Fibroblast of lung (primary cell): ENCODE results near the gene ARAP3. TPM values are rescaled to one million over a fixed set of nuclear protein-coding genes. Genes with fewer than 3 reads are reported as not detected.

ENCODE experiments used
- DNase-seq, 2 donors: peaks; one replicate each; pipeline versions ENCODE4 v3.0.0 to v3.0.0-alpha.2; 2010; ENCODE audit warnings: low read depth in 2 of 2
- H2AFZ ChIP-seq: 2 replicates; pipeline ENCODE4 v1.5.1; 2012; ENCODE audit warnings: low read length, control low read depth, inconsistent platforms
- H3K27ac ChIP-seq: 2 replicates; pipeline ENCODE4 v1.5.1; 2011; ENCODE audit warnings: low read length, control low read depth; ENCODE audit not compliant: insufficient read depth
- H3K27me3 ChIP-seq: 2 replicates; pipeline ENCODE4 v1.5.1; 2011; ENCODE audit warnings: mild to moderate bottlenecking, low read length; ENCODE audit not compliant: control insufficient read depth, insufficient read depth
- H3K36me3 ChIP-seq: 2 replicates; pipeline ENCODE4 v1.5.1; 2011; ENCODE audit warnings: low read length; ENCODE audit not compliant: control insufficient read depth, insufficient read depth
- H3K4me1 ChIP-seq: 2 replicates; pipeline ENCODE4 v1.5.1; 2011; ENCODE audit warnings: low read length; ENCODE audit not compliant: control insufficient read depth, insufficient read depth; ENCODE audit errors: extremely low read depth
- H3K4me2 ChIP-seq: 2 replicates; pipeline ENCODE4 v1.5.1; 2011; ENCODE audit warnings: low read length, control low read depth; ENCODE audit not compliant: insufficient read depth; ENCODE audit errors: extremely low read depth
- H3K4me3 ChIP-seq, 4 experiments: fragments of 200-600 bp in 1 of 4; sonication (generic) in 1 of 4; replicated peaks in 1 of 4; 2 replicates each; pipeline ENCODE4 v1.5.1; 2011 to 2016; ENCODE audit warnings: low read length in 4 of 4, low read depth in 3 of 4, mild to moderate bottlenecking in 3 of 4, control low read depth in 2 of 4, inconsistent platforms in 1 of 4, mixed read lengths in 1 of 4; ENCODE audit not compliant: insufficient read depth in 1 of 4; ENCODE audit errors: control extremely low read depth in 1 of 4
- H3K79me2 ChIP-seq: 2 replicates; pipeline ENCODE4 v1.5.1; 2012; ENCODE audit warnings: mild to moderate bottlenecking, low read length, inconsistent platforms; ENCODE audit not compliant: control insufficient read depth, insufficient read depth
- H3K9ac ChIP-seq: 2 replicates; pipeline ENCODE4 v1.5.1; 2011; ENCODE audit warnings: mild to moderate bottlenecking, low read length, control low read depth; ENCODE audit not compliant: insufficient read depth
- H3K9me3 ChIP-seq: 2 replicates; pipeline ENCODE4 v1.5.1; 2012; ENCODE audit warnings: low read depth, low read length; ENCODE audit not compliant: control insufficient read depth, insufficient read depth
- H4K20me1 ChIP-seq: 2 replicates; pipeline ENCODE4 v1.5.1; 2011; ENCODE audit warnings: low read length; ENCODE audit not compliant: control insufficient read depth, insufficient read depth; ENCODE audit errors: extremely low read depth
- CTCF ChIP-seq, 2 donors: IDR thresholded peaks in 1 of 2; conservative IDR thresholded peaks in 1 of 2; 1 replicate in 1 of 2; 2 replicates in 1 of 2; pipeline ENCODE4 v1.5.1; 2011 to 2012; ENCODE audit warnings: low read length in 2 of 2, control low read depth in 1 of 2, inconsistent platforms in 1 of 2, low read depth in 1 of 2, mild to moderate bottlenecking in 1 of 2
- EZH2 ChIP-seq: IDR thresholded peaks from 2 replicates; pipeline ENCODE4 v1.5.1; 2012; ENCODE audit warnings: low read length, control low read depth, mild to moderate bottlenecking; ENCODE audit errors: missing control alignments
- polyA plus RNA-seq, 2 donors: library from polyadenylated mRNA; depleted of rRNA in 1 of 2; stranded (reverse) in 1 of 2; unstranded in 1 of 2; fragments of >200 nt; gene quantifications; 2 replicates each; pipeline ENCODE4 v1.2.1, GENCODE V29; 2011 to 2012; ENCODE audit warnings: missing spikeins in 1 of 2
- total RNA-seq: library from RNA; depleted of rRNA; stranded (reverse); fragments of >200 nt; gene quantifications from 2 replicates; pipeline ENCODE4 v1.2.1, GENCODE V29; 2014

Gene ARAP3
- total and polyA plus RNA-seq, 2 donors (not counting 1 experiment from before 2014, with no cell fraction given) = 2.9 to 3.8 TPM

GRCh38 chr5:141664733-141665461, 17.1 kb downstream of the ARAP3 start:
- Histone ChIP-seq H3K27me3 (no peaks in the 10 kb centered on the region), H3K9me3 (no peaks in the 10 kb centered on the region), H3K4me1 (no peaks in the 10 kb centered on the region), H3K36me3 (no peaks in the 10 kb centered on the region), H3K4me3 (no peak overlapping the region), H2AFZ (no peak overlapping the region), H3K9ac (no peak overlapping the region), H4K20me1 (no peaks in the 10 kb centered on the region), H3K79me2 (no peaks in the 10 kb centered on the region), H3K27ac (no peak overlapping the region), H3K4me2 (no peak overlapping the region)
- DNase-seq = peak; percentile 44 to 67
- peak; percentile 87 to 96 for TF ChIP-seq CTCF (conservative IDR thresholded peaks at IDR 0.05 in 1 of 2, IDR thresholded peaks at IDR 0.05 in 1 of 2; ENCODE audit: low read depth in 1 of 2, low read length in 2 of 2)
- TF ChIP-seq EZH2 = no peak

- TF ChIP-seq EZH2 (no peak), CTCF (conservative IDR thresholded peaks at IDR 0.05 in 1 of 2, IDR thresholded peaks at IDR 0.05 in 1 of 2; ENCODE audit: low read depth in 1 of 2, low read length in 2 of 2) (no peak)
- Histone ChIP-seq H3K27me3 (no peaks in the 10 kb centered on the region), H3K9me3 (no peaks in the 10 kb centered on the region), H3K27ac (no peak overlapping the region), H3K79me2 (no peaks in the 10 kb centered on the region), H3K4me2 (no peak overlapping the region), H4K20me1 (no peaks in the 10 kb centered on the region), H3K4me1 (no peaks in the 10 kb centered on the region), H3K36me3 (no peaks in the 10 kb centered on the region), H3K9ac (no peak overlapping the region), H3K4me3 (no peak overlapping the region), H2AFZ (no peak overlapping the region)
- DNase-seq = no peak
These were observed 18.5 kb downstream of the ARAP3 start for GRCh38 chr5:141663506-141663905.

DNA sequence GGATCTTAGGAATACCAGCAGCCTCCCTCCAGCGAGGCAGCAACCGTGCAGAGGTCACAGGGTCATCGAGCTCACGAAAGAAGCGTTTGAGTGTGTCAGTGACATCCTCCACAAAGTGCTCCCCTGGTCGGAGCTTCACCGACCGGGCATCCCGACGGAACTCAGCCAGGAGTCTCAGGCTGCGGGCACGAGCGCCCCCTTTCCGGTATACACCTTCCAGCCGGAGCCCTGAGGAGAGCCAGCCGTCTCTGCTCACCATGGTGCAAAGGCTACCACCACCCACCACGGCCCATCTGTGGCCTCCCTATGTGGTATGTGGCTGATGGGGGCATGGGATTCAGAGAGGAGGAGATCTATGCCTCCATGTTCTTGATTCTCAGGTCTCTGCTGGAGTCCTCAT, 20.0 kb downstream of the ARAP3 start:
- no peak overlapping the region for H2AFZ ChIP-seq
- peaks cover 5% of the 10 kb centered on the region for H3K4me1 ChIP-seq
- H3K27ac ChIP-seq = no peak overlapping the region
- H3K27me3 ChIP-seq = no peaks in the 10 kb centered on the region
- no peak overlapping the region for H3K4me2 ChIP-seq
- no peak for DNase-seq
- H4K20me1 ChIP-seq = no peaks in the 10 kb centered on the region
- H3K9me3 ChIP-seq = no peaks in the 10 kb centered on the region
- H3K4me3 ChIP-seq = no peak overlapping the region
- H3K36me3 ChIP-seq = no peaks in the 10 kb centered on the region
- no peaks in the 10 kb centered on the region for H3K79me2 ChIP-seq
- no peak overlapping the region for H3K9ac ChIP-seq
- TF ChIP-seq EZH2 (no peak), CTCF (conservative IDR thresholded peaks at IDR 0.05 in 1 of 2, IDR thresholded peaks at IDR 0.05 in 1 of 2; ENCODE audit: low read depth in 1 of 2, low read length in 2 of 2) (no peak)
